HEK293 (cell line): ENCODE results near the gene FUT6.

Experiments
- CTCF ChIA-PET: fragments of 350-600 bp; formaldehyde crosslinking; extraction: SDS; loops from one replicate; lab custom pipeline; 2021; ENCODE audit warnings: antibody characterized with exemption; lab: Yijun Ruan, JAX
- POLR2A ChIA-PET: fragments of 300-600 bp; formaldehyde crosslinking; extraction: SDS; loops from one replicate; lab custom pipeline; 2020; ENCODE audit warnings: antibody characterized with exemption, inconsistent platforms; lab: Yijun Ruan, JAX
- H3K27ac ChIP-seq: fragments of 200-500 bp; sonication (Bioruptor generic); 2 replicates; pipeline ENCODE4 v1.5.1; 2014; ENCODE audit warnings: low read depth, low read length, control low read depth, inconsistent platforms; ENCODE audit errors: extremely low read depth
- H3K36me3 ChIP-seq, 2 experiments: fragments of 200-500 bp in 1 of 2; sonication (Bioruptor generic) in 1 of 2; 1 replicate in 1 of 2; 2 replicates in 1 of 2; pipeline ENCODE4 v1.5.1; 2014 to 2017; ENCODE audit warnings: inconsistent platforms in 2 of 2, low read length in 2 of 2; ENCODE audit not compliant: control insufficient read depth in 2 of 2, insufficient read depth in 1 of 2
- H3K4me1 ChIP-seq: fragments of 200-500 bp; sonication (Bioruptor generic); 2 replicates; pipeline ENCODE4 v1.5.1; 2014; ENCODE audit warnings: mild to moderate bottlenecking, low read length, inconsistent platforms; ENCODE audit not compliant: control insufficient read depth, insufficient read depth
- H3K4me3 ChIP-seq: 2 replicates; pipeline ENCODE4 v1.5.1; 2011; ENCODE audit warnings: low read depth, mild to moderate bottlenecking, control low read depth, low read length, moderate library complexity
- H3K9me3 ChIP-seq: fragments of 200-500 bp; sonication (Bioruptor generic); 2 replicates; pipeline ENCODE4 v1.5.1; 2014; ENCODE audit warnings: low read depth, low read length, inconsistent platforms; ENCODE audit not compliant: control insufficient read depth, insufficient read depth
- GLI2 ChIP-seq: fragments of 450-650 bp; formaldehyde crosslinking; IDR thresholded peaks from 2 replicates; pipeline ENCODE4; 2017; ENCODE audit warnings: missing biosample characterization, missing genetic modification characterization, low read depth, borderline replicate concordance
- KLF8 ChIP-seq: fragments of 450-650 bp; formaldehyde crosslinking; IDR thresholded peaks from 2 replicates; pipeline ENCODE4 v1.5.1; 2016; ENCODE audit warnings: missing biosample characterization, missing genetic modification characterization
- SCRT1 ChIP-seq: fragments of 450-650 bp; formaldehyde crosslinking; IDR thresholded peaks from 2 replicates; pipeline ENCODE4 v1.5.1; 2016; ENCODE audit warnings: missing biosample characterization, missing genetic modification characterization, borderline replicate concordance
- SCRT2 ChIP-seq: fragments of 450-650 bp; formaldehyde crosslinking; IDR thresholded peaks from 2 replicates; pipeline ENCODE4 v1.5.1; 2016; ENCODE audit warnings: missing biosample characterization, missing genetic modification characterization
- ZBTB17 ChIP-seq: fragments of 450-650 bp; formaldehyde crosslinking; IDR thresholded peaks from 2 replicates; pipeline ENCODE4 v1.5.1; 2016; ENCODE audit warnings: missing biosample characterization, missing genetic modification characterization
- ZEB2 ChIP-seq: fragments of 450-650 bp; formaldehyde crosslinking; IDR thresholded peaks from 2 replicates; pipeline ENCODE4 v1.5.1; 2016; ENCODE audit warnings: missing biosample characterization, missing genetic modification characterization
- ZNF132 ChIP-seq: fragments of 450-650 bp; formaldehyde crosslinking; IDR thresholded peaks from 2 replicates; pipeline ENCODE4 v1.5.1; 2017; ENCODE audit warnings: missing biosample characterization, missing genetic modification characterization, borderline replicate concordance
- ZNF19 ChIP-seq: fragments of 450-650 bp; formaldehyde crosslinking; IDR thresholded peaks from 2 replicates; pipeline ENCODE4; 2016; ENCODE audit warnings: missing biosample characterization, missing genetic modification characterization, low read depth
- ZNF292 ChIP-seq: fragments of 450-650 bp; formaldehyde crosslinking; IDR thresholded peaks from 2 replicates; pipeline ENCODE4 v1.5.1; 2016; ENCODE audit warnings: low read depth, missing biosample characterization, missing genetic modification characterization, borderline replicate concordance
- ZNF324 ChIP-seq: fragments of 450-650 bp; formaldehyde crosslinking; IDR thresholded peaks from 2 replicates; pipeline ENCODE4 v1.5.1; 2016; ENCODE audit warnings: missing biosample characterization, missing genetic modification characterization
- ZNF658 ChIP-seq: fragments of 450-650 bp; formaldehyde crosslinking; IDR thresholded peaks from 2 replicates; pipeline ENCODE4; 2016; ENCODE audit warnings: missing biosample characterization, missing genetic modification characterization
- ZNF76 ChIP-seq: fragments of 450-650 bp; formaldehyde crosslinking; IDR thresholded peaks from 2 replicates; pipeline ENCODE4; 2016; ENCODE audit warnings: low read depth, missing biosample characterization, missing genetic modification characterization, borderline replicate concordance
- ZNF777 ChIP-seq: fragments of 450-650 bp; formaldehyde crosslinking; IDR thresholded peaks from 2 replicates; pipeline ENCODE4 v1.5.1; 2017; ENCODE audit warnings: missing biosample characterization, missing genetic modification characterization, borderline replicate concordance
- ZSCAN16 ChIP-seq: fragments of 450-650 bp; formaldehyde crosslinking; IDR thresholded peaks from 2 replicates; pipeline ENCODE4 v1.5.1; 2016; ENCODE audit warnings: missing biosample characterization, missing genetic modification characterization
- TF ChIP-seq, protein P1 (sequence below): fragments of 450-650 bp; formaldehyde crosslinking; IDR thresholded peaks from 2 replicates; pipeline ENCODE4 v1.5.1; 2016; ENCODE audit warnings: missing biosample characterization, missing genetic modification characterization
- TF ChIP-seq, protein P2 (sequence below): fragments of 450-650 bp; formaldehyde crosslinking; IDR thresholded peaks from 2 replicates; pipeline ENCODE4; 2016; ENCODE audit warnings: missing biosample characterization, missing genetic modification characterization
- TF ChIP-seq, protein P3 (sequence below): fragments of 450-650 bp; formaldehyde crosslinking; IDR thresholded peaks from 2 replicates; pipeline ENCODE4 v1.5.1; 2016; ENCODE audit warnings: missing biosample characterization, missing genetic modification characterization
- TF ChIP-seq, protein P4 (sequence below): fragments of 450-650 bp; IDR thresholded peaks from 2 replicates; pipeline ENCODE4 v1.5.1; 2018; ENCODE audit warnings: missing biosample characterization, missing genetic modification characterization
- TF ChIP-seq, protein P5 (sequence below): fragments of 450-650 bp; formaldehyde crosslinking; conservative IDR thresholded peaks from 2 replicates; pipeline ENCODE4 v1.5.1; 2016; ENCODE audit warnings: low read depth, missing biosample characterization, missing genetic modification characterization
- TF ChIP-seq, protein P6 (sequence below): fragments of 450-650 bp; formaldehyde crosslinking; IDR thresholded peaks from 2 replicates; pipeline ENCODE4 v1.5.1; 2016; ENCODE audit warnings: missing biosample characterization, missing genetic modification characterization

FUT6 gene

DNA sequence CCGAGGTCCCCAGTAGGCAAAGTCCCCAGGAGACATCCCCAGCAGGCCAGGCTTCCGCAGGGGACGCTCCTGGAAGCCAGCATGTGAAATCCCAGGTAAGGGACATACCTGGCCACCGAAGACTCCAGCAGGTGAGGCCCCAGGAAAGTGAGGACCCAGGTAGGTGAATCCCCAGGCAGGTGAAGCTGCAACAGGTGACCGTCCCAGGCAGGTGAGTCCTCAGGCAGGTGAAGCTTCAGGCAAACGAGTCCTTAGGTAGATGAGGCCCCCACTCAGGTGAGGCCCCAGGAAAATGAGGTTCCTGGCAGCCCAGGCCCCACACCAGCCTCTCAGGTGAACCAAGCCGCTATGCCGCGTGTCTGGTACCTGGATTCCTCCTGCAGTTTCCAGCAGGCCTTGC is 8.3 kb downstream of the FUT6 start:
- no peak overlapping the region for H3K4me3 ChIP-seq
- no peak for TF ChIP-seq ZNF324
- no peak for TF ChIP-seq ZNF19
- TF ChIP-seq, protein P1, sequence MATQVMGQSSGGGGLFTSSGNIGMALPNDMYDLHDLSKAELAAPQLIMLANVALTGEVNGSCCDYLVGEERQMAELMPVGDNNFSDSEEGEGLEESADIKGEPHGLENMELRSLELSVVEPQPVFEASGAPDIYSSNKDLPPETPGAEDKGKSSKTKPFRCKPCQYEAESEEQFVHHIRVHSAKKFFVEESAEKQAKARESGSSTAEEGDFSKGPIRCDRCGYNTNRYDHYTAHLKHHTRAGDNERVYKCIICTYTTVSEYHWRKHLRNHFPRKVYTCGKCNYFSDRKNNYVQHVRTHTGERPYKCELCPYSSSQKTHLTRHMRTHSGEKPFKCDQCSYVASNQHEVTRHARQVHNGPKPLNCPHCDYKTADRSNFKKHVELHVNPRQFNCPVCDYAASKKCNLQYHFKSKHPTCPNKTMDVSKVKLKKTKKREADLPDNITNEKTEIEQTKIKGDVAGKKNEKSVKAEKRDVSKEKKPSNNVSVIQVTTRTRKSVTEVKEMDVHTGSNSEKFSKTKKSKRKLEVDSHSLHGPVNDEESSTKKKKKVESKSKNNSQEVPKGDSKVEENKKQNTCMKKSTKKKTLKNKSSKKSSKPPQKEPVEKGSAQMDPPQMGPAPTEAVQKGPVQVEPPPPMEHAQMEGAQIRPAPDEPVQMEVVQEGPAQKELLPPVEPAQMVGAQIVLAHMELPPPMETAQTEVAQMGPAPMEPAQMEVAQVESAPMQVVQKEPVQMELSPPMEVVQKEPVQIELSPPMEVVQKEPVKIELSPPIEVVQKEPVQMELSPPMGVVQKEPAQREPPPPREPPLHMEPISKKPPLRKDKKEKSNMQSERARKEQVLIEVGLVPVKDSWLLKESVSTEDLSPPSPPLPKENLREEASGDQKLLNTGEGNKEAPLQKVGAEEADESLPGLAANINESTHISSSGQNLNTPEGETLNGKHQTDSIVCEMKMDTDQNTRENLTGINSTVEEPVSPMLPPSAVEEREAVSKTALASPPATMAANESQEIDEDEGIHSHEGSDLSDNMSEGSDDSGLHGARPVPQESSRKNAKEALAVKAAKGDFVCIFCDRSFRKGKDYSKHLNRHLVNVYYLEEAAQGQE (tag by site-specific recombination), result no peak
- no peak for TF ChIP-seq ZNF132 (tag by site-specific recombination)
- TF ChIP-seq, protein P2, sequence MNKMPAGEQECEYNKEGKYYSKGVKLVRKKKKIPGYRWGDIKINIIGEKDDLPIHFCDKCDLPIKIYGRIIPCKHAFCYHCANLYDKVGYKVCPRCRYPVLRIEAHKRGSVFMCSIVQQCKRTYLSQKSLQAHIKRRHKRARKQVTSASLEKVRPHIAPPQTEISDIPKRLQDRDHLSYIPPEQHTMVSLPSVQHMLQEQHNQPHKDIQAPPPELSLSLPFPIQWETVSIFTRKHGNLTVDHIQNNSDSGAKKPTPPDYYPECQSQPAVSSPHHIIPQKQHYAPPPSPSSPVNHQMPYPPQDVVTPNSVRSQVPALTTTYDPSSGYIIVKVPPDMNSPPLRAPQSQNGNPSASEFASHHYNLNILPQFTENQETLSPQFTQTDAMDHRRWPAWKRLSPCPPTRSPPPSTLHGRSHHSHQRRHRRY, result no peak
- peak; percentile 70 for TF ChIP-seq ZEB2 (tag by site-specific recombination)
- TF ChIP-seq ZNF76 (tag by site-specific recombination), result no peak
- no peak for TF ChIP-seq KLF8 (tag by site-specific recombination)
- peak; percentile 90 for TF ChIP-seq SCRT2
- TF ChIP-seq ZBTB17 (tag by site-specific recombination), result no peak
- TF ChIP-seq, protein P3, sequence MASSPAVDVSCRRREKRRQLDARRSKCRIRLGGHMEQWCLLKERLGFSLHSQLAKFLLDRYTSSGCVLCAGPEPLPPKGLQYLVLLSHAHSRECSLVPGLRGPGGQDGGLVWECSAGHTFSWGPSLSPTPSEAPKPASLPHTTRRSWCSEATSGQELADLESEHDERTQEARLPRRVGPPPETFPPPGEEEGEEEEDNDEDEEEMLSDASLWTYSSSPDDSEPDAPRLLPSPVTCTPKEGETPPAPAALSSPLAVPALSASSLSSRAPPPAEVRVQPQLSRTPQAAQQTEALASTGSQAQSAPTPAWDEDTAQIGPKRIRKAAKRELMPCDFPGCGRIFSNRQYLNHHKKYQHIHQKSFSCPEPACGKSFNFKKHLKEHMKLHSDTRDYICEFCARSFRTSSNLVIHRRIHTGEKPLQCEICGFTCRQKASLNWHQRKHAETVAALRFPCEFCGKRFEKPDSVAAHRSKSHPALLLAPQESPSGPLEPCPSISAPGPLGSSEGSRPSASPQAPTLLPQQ (tag by site-specific recombination), result no peak
- no peak for TF ChIP-seq ZNF292 (tag by site-specific recombination)
- peak; percentile 32; the same call in 1 of the 2 replicates for TF ChIP-seq SCRT1 (tag by site-specific recombination)
- no peak for TF ChIP-seq ZNF658 (tag by site-specific recombination)
- no peak for TF ChIP-seq ZNF777 (tag by site-specific recombination)
- TF ChIP-seq, protein P4, sequence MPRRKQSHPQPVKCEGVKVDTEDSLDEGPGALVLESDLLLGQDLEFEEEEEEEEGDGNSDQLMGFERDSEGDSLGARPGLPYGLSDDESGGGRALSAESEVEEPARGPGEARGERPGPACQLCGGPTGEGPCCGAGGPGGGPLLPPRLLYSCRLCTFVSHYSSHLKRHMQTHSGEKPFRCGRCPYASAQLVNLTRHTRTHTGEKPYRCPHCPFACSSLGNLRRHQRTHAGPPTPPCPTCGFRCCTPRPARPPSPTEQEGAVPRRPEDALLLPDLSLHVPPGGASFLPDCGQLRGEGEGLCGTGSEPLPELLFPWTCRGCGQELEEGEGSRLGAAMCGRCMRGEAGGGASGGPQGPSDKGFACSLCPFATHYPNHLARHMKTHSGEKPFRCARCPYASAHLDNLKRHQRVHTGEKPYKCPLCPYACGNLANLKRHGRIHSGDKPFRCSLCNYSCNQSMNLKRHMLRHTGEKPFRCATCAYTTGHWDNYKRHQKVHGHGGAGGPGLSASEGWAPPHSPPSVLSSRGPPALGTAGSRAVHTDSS, result no peak
- TF ChIP-seq, protein P5, sequence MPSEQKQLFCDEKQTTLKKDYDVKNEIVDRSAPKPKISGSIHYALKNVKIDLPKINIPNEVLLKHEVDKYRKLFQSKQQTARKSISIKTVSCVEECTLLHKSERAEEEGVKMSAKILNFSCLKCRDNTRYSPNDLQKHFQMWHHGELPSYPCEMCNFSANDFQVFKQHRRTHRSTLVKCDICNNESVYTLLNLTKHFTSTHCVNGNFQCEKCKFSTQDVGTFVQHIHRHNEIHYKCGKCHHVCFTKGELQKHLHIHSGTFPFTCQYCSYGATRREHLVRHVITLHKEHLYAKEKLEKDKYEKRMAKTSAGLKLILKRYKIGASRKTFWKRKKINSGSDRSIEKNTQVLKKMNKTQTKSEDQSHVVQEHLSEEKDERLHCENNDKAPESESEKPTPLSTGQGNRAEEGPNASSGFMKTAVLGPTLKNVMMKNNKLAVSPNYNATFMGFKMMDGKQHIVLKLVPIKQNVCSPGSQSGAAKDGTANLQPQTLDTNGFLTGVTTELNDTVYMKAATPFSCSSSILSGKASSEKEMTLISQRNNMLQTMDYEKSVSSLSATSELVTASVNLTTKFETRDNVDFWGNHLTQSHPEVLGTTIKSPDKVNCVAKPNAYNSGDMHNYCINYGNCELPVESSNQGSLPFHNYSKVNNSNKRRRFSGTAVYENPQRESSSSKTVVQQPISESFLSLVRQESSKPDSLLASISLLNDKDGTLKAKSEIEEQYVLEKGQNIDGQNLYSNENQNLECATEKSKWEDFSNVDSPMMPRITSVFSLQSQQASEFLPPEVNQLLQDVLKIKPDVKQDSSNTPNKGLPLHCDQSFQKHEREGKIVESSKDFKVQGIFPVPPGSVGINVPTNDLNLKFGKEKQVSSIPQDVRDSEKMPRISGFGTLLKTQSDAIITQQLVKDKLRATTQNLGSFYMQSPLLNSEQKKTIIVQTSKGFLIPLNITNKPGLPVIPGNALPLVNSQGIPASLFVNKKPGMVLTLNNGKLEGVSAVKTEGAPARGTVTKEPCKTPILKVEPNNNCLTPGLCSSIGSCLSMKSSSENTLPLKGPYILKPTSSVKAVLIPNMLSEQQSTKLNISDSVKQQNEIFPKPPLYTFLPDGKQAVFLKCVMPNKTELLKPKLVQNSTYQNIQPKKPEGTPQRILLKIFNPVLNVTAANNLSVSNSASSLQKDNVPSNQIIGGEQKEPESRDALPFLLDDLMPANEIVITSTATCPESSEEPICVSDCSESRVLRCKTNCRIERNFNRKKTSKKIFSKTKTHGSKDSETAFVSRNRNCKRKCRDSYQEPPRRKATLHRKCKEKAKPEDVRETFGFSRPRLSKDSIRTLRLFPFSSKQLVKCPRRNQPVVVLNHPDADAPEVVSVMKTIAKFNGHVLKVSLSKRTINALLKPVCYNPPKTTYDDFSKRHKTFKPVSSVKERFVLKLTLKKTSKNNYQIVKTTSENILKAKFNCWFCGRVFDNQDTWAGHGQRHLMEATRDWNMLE (tag by site-specific recombination), result no peak
- no peak for TF ChIP-seq GLI2 (tag by site-specific recombination)
- TF ChIP-seq ZSCAN16 (tag by site-specific recombination), result no peak
- TF ChIP-seq, protein P6, sequence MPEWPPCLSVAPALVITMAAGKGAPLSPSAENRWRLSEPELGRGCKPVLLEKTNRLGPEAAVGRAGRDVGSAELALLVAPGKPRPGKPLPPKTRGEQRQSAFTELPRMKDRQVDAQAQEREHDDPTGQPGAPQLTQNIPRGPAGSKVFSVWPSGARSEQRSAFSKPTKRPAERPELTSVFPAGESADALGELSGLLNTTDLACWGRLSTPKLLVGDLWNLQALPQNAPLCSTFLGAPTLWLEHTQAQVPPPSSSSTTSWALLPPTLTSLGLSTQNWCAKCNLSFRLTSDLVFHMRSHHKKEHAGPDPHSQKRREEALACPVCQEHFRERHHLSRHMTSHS, result no peak
- no peaks in the 10 kb centered on the region for H3K9me3 ChIP-seq
- no peak overlapping the region for H3K27ac ChIP-seq
- H3K4me1 ChIP-seq, result peaks cover 6% of the 10 kb centered on the region
- H3K36me3 ChIP-seq, result no peaks in the 10 kb centered on the region
- POLR2A ChIA-PET, result no interaction called here
- CTCF ChIA-PET, result no interaction called here
